LNCAP (cell line): ENCODE data around the gene IL24.

Experiments used
- TF ChIP-seq, protein P1 (sequence below): fragments of 450-650 bp; IDR thresholded peaks from 2 replicates; pipeline ENCODE4 v1.5.1; 2017; ENCODE audit warnings: mild to moderate bottlenecking

IL24 gene

DNA sequence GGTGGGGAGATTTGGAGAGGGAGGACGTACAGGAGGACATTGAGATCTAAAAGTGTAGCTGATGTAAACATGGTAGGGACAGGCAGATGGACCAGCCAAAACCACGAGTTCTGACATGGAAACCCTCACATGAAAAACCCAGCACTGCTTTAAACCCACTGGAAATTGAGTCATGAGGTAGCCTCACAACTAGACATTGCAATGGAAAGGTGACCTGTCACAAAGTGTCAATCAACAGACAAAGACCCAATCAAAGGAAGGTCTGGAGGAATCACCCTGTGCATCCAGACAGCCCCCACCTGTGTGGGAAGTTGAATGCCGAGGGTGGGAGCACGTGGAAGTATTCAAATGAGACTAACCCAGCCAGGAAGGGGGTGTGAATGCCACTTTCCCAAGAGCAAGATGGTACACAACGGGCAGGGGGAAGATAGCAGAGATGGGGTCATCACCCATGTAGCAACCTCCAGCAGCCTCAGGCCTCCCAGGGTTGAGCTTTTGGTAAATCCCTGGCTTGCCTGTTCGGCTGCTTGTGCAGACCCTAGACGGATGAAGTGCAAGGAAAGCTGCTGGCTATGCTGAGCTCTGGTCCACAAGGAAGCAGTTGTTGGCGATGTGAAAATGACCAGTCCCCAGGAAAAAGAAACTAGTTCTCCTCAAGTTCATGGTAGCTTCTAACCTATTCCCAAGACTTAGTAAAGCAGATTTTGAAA lies 18.9 kb downstream of the IL24 start:
- TF ChIP-seq, protein P1, sequence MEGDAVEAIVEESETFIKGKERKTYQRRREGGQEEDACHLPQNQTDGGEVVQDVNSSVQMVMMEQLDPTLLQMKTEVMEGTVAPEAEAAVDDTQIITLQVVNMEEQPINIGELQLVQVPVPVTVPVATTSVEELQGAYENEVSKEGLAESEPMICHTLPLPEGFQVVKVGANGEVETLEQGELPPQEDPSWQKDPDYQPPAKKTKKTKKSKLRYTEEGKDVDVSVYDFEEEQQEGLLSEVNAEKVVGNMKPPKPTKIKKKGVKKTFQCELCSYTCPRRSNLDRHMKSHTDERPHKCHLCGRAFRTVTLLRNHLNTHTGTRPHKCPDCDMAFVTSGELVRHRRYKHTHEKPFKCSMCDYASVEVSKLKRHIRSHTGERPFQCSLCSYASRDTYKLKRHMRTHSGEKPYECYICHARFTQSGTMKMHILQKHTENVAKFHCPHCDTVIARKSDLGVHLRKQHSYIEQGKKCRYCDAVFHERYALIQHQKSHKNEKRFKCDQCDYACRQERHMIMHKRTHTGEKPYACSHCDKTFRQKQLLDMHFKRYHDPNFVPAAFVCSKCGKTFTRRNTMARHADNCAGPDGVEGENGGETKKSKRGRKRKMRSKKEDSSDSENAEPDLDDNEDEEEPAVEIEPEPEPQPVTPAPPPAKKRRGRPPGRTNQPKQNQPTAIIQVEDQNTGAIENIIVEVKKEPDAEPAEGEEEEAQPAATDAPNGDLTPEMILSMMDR = no peak

DNA sequence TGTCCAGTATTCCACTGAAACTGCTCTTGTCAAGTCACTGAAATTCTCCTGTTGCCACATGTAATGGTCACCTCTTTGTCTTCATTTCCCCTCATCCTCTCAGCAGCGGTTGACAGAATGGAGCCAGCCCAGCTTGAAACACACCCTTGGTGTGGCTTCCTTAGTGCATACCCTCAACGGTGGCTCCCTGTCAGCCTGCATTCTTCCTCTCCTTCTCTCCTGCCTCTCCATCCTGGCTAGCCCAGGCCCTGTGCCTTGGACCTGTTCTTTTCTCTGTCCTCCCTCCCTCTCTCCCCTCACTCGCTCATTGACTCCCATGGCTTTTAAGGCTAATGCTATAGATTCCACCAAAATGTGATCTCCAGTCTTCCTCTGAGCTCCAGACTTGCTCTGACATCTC lies 20.8 kb downstream of the IL24 start:
- TF ChIP-seq, protein P1 = no peak

DNA sequence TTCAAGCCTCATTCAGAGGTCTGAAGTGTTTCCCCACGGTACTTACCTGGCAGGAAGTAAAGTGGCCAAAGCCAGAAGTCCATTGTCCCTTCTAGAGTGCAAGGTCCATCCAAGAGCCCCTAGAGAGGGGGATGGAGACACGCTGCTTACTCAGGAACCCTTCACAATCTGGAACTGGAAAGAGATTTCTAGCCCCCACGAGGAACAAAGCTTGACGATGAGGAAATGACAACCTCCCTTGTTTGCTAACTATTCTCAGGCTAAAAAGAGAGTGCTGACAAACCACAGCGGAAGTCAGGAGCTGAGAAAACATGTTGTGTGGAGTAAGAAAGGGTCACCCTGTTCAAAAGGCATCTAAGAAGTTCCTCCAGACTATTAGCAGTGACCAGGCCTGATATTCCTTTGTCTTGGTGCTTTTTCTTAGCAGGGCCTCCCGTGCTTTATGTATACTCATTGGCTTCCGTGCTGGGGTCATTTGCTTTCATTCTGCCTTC lies 24.6 kb downstream of the IL24 start, which contains the start of gene FCMR:
FCMR (minus strand) TSS at position 170 of the 494 bp plus-strand sequence; CDS start at position 83, 87 bp downstream.
- TF ChIP-seq, protein P1 = no peak

DNA sequence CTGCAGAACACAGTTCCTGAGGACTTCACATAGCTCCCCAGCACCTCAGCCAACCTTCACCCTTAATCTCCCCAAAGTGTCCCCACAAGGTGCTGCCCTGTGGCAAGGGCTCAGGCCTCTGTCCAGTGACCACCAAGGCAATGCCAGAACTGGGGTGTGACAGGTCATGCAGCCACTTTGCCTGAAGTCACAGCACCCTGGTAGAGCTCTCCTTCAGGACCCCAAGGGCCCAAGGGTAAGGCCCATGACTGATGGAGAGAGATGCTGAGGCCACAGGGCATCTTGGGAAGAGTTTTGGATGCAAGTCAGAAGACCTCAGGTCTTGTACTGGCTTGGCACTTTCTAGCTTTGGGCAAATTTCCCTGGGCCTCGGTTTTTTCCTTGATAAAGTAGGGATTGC lies 25.3 kb downstream of the IL24 start:
- TF ChIP-seq, protein P1 = no peak

DNA sequence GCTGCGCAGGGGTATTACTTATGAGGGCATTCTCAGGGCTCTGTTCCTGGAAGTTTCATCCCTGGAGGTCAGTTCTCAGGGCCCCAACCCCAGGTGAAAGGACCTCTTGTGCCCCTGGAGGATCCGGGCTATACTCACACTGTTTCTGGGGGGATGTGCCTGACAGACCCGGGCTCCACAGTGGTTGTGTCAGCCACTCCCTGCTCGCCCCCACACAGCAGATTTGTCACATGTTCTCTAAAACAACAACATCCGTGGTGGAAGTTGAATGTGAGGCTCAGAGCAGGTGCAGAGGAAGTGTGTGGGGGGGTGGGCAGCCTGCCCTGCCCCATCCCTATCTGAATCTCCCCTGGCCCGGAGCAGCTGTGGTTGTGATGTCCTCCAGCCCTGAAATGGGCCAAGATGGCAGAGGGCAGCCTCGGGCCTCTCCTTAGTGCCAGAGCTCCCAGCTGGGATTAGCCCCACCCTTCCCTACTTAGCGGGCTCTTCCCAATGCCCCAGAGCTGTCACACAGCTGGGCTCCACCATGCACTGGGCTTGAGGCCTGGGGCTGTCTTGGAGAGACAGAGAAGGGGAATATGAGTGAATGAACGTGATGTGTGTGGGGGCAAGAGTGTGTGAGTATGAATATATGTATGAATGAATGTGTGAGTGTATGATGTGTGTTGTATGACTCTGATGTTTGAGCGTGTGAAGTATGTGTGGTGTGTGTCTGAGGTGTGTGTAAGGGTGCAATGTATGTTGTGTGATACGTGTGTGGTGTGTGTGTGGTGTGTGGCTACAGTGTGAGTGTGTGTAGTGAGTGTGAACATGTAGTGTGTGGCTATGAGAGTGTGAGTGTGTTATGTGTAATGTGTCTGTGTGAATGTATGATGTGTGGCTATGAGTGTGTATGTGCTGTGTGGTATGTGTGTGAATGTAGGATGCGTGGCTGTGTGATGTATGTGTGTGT lies 26.0 kb downstream of the IL24 start:
- TF ChIP-seq, protein P1 = no peak

DNA sequence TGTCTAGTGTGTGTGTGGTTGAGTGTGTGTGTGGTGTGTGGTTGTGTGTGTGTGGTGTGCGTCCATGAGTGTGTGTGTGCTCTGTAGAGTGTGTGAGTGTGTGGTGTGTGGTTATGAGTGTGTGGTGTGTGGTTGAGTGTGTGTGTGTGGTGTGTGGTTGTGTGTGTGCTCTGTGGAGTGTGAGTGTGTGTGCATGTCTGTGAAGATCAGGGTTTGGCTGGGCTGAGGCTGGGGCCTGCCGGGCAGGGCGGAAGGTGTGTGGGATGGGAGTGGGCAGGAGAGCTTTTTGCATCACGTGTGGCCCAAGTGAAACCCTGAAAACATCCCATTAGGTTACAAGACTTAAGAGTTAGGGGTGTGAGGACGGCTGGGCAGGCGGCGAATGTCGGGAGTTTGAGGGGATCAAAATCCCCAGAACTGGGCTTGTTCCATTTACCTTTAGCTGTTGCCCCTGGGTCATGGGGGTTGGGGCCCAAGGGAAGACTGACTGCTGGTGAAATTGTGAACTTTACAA lies 27.4 kb downstream of the IL24 start:
- TF ChIP-seq, protein P1 = no peak

DNA sequence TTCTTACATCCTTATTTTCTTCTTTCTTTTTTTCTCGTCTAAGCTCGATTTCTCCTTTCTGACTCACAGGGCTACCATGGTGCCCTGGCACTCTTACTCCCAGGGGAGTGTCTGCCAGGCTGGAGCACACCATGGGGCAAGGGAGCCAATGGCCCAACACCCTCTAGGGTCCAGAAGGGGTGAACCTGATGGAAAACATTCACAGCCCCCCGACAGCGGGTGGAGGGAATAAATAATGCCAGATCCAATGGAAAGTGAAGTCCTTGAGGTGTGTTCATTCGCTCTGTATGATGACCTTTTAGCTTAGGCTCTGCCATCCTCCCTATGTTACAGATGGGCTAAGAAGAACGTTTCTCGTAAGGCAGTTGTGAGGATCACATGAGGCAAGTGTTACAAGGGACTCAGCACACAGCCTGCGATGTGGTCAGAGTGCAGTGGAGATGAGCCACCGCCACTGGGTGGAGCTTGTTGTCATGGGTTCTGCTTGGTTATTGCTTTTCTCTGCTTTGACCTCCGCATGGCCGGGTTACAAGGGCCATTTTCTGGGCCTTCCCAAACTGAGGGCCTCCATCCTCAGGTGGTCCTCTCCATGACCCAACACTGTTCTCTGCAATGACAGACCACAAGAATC lies 28.0 kb downstream of the IL24 start:
- TF ChIP-seq, protein P1 = no peak
